Astrocyte of the spinal cord (primary cell): ENCODE data around the gene LIN9.

Experiments
- DNase-seq: peaks from one replicate; pipeline ENCODE4 v3.0.0; 2011; ENCODE audit warnings: low read depth, low spot score
- H3K4me3 ChIP-seq: 2 replicates; pipeline ENCODE4 v1.5.1; 2011; ENCODE audit warnings: low read depth, mild to moderate bottlenecking, low read length, moderate library complexity
- in situ Hi-C: cut with HindIII; loops from 2 replicates; pipeline ENCODE4 v1.10.0; 2017; ENCODE audit warnings: low sequenced_read_pairs
- TF ChIP-seq, protein P1 (sequence below): IDR thresholded peaks from 2 replicates; pipeline ENCODE4 v1.5.1; 2012; ENCODE audit warnings: low read depth, mild to moderate bottlenecking, low read length, inconsistent platforms

LIN9 gene

GRCh38 chr1:226202246-226202645 is 106.7 kb downstream of the LIN9 start:
- TF ChIP-seq, protein P1, sequence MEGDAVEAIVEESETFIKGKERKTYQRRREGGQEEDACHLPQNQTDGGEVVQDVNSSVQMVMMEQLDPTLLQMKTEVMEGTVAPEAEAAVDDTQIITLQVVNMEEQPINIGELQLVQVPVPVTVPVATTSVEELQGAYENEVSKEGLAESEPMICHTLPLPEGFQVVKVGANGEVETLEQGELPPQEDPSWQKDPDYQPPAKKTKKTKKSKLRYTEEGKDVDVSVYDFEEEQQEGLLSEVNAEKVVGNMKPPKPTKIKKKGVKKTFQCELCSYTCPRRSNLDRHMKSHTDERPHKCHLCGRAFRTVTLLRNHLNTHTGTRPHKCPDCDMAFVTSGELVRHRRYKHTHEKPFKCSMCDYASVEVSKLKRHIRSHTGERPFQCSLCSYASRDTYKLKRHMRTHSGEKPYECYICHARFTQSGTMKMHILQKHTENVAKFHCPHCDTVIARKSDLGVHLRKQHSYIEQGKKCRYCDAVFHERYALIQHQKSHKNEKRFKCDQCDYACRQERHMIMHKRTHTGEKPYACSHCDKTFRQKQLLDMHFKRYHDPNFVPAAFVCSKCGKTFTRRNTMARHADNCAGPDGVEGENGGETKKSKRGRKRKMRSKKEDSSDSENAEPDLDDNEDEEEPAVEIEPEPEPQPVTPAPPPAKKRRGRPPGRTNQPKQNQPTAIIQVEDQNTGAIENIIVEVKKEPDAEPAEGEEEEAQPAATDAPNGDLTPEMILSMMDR, result no peak
- no peak overlapping the region for H3K4me3 ChIP-seq
- DNase-seq, result no peak
- in situ Hi-C loops, result no loop called here

- no peak overlapping the region for H3K4me3 ChIP-seq
- in situ Hi-C loops, result no loop called here
- TF ChIP-seq, protein P1, result peak; percentile 53
- no peak for DNase-seq
Measured at GRCh38 chr1:226201029-226201593, 107.9 kb downstream of the LIN9 start.

DNA sequence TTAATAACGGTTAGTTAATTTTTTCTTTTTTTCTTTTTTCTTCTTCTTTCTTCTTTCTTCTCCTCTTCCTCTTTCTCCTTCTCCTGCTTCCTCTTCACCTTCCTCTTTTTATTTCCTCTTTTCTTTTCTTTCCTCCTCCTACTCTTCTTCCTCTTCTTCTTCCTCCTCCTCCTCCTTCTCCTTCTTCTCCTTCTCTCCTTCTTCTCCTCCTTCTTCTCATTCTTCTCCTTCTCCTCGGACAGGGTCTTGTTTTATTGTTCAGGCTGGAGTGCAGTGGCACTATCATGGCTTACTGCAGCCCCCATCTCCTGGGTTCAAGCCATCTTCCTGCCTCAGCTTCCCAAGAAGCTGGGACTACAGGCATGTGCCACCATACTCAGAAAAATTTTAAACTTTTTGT is 109.0 kb downstream of the LIN9 start:
- TF ChIP-seq, protein P1, result no peak
- no peak overlapping the region for H3K4me3 ChIP-seq
- DNase-seq, result no peak
- in situ Hi-C loops, result no loop called here

GRCh38 chr1:226195144-226195543 is 113.8 kb downstream of the LIN9 start:
- in situ Hi-C loops, result no loop called here
- no peak for DNase-seq
- H3K4me3 ChIP-seq, result no peak overlapping the region
- TF ChIP-seq, protein P1, result no peak

GRCh38 chr1:226187380-226187779 is 121.6 kb downstream of the LIN9 start:
- no peak overlapping the region for H3K4me3 ChIP-seq
- in situ Hi-C loops, result no loop called here
- TF ChIP-seq, protein P1, result no peak

GRCh38 chr1:226187019-226187322 is 122.0 kb downstream of the LIN9 start:
- TF ChIP-seq, protein P1, result no peak
- in situ Hi-C loops, result no loop called here
- H3K4me3 ChIP-seq, result peak overlapping the region; percentile 96
- no peak for DNase-seq

More at GRCh38 chr1:226187380-226187779, 121.6 kb downstream of the LIN9 start:
- no peak for DNase-seq
